ENCODE data around the gene AP1G1. TPM values are rescaled to one million over a fixed set of nuclear protein-coding genes. Genes with fewer than 3 reads are reported as not detected.
"Not testable (repeated sequence)": the region's sequence is repeated elsewhere in the genome, so short reads cannot be mapped to it uniquely, and the experiment has no call there.

Gene AP1G1
- total RNA-seq, 4 donors from 2014 or later, result 113 to 153 (median 137) TPM

- Histone ChIP-seq H3K4me3 (peak within 1 kb of the TSS; percentile 87 to 97 (median 88)), H3K9me3 (no peaks in the 10 kb centered on the region), H3K27me3 (no peaks in the 10 kb centered on the region), H3K36me3 (peaks cover 0 to 30% (median 0%) of the 10 kb centered on the region in 3 donors), H3K4me1 (peaks cover 0 to 13% (median 5%) of the 10 kb centered on the region in 4 donors), H3K27ac (peak within 1 kb of the TSS; percentile 76 to 96 (median 88))
- TF ChIP-seq CTCF (IDR thresholded peaks at IDR 0.05) (peak in 2 of 6 experiments; percentile 11 to 19), POLR2A (IDR thresholded peaks at IDR 0.05) (peak; percentile 81 to 88)
- peak; percentile 88 to 95 (median 94) for DNase-seq
Measured at GRCh38 chr16:71845639-71846430, 37.2 kb upstream of the AP1G1 start, which contains the start of gene ATXN1L. ATXN1L (plus strand) TSS chr16:71845976; CDS start chr16:71849741, 3,765 bp downstream.

GRCh38 chr16:71843572-71843971 lies 34.9 kb upstream of the AP1G1 start:
- peak overlapping the region in 1 of 4 donors; percentile 62 for H3K27ac ChIP-seq
- no peak for DNase-seq
- H3K27me3 ChIP-seq, result no peaks in the 10 kb centered on the region
- H3K9me3 ChIP-seq, result no peaks in the 10 kb centered on the region
- peaks cover 0 to 13% (median 5%) of the 10 kb centered on the region in 4 donors for H3K4me1 ChIP-seq
- TF ChIP-seq POLR2A (IDR thresholded peaks at IDR 0.05) (no peak), CTCF (IDR thresholded peaks at IDR 0.05) (no peak)
- H3K4me3 ChIP-seq, result no peak overlapping the region
- peaks cover 0 to 7% (median 0%) of the 10 kb centered on the region in 3 donors for H3K36me3 ChIP-seq

- TF ChIP-seq CTCF (IDR thresholded peaks at IDR 0.05), result no peak
- no peaks in the 10 kb centered on the region for H3K4me1 ChIP-seq
- H3K36me3 ChIP-seq, result no peaks in the 10 kb centered on the region
- H3K9me3 ChIP-seq, result no peaks in the 10 kb centered on the region
- DNase-seq, result no peak
- no peaks in the 10 kb centered on the region for H3K27me3 ChIP-seq
- no peak overlapping the region for H3K4me3 ChIP-seq
- no peak overlapping the region for H3K27ac ChIP-seq
Measured at GRCh38 chr16:71840052-71840451, 31.4 kb upstream of the AP1G1 start.

GRCh38 chr16:71837150-71837549 lies 28.5 kb upstream of the AP1G1 start:
- H3K4me1 ChIP-seq, result no peaks in the 10 kb centered on the region
- TF ChIP-seq POLR2A (IDR thresholded peaks at IDR 0.05), result no peak
- no peak for TF ChIP-seq CTCF (IDR thresholded peaks at IDR 0.05)
- H3K9me3 ChIP-seq, result no peaks in the 10 kb centered on the region
- no peak for DNase-seq
- H3K27ac ChIP-seq, result no peak overlapping the region
- no peaks in the 10 kb centered on the region for H3K36me3 ChIP-seq
- H3K4me3 ChIP-seq, result no peak overlapping the region
- H3K27me3 ChIP-seq, result no peaks in the 10 kb centered on the region

GRCh38 chr16:71834291-71834690 lies 25.7 kb upstream of the AP1G1 start:
- H3K4me1 ChIP-seq, result no peaks in the 10 kb centered on the region
- H3K27me3 ChIP-seq, result no peaks in the 10 kb centered on the region
- no peak for DNase-seq
- no peak overlapping the region for H3K27ac ChIP-seq
- no peak for TF ChIP-seq CTCF (IDR thresholded peaks at IDR 0.05)
- no peak for TF ChIP-seq POLR2A (IDR thresholded peaks at IDR 0.05)
- H3K4me3 ChIP-seq, result no peak overlapping the region
- no peaks in the 10 kb centered on the region for H3K36me3 ChIP-seq
- H3K9me3 ChIP-seq, result no peaks in the 10 kb centered on the region

- not testable (repeated sequence) for H3K27me3 ChIP-seq, H3K9me3 ChIP-seq, DNase-seq, H3K36me3 ChIP-seq, H3K4me3 ChIP-seq, H3K4me1 ChIP-seq, H3K27ac ChIP-seq
Measured at GRCh38 chr16:71832112-71832511, 23.5 kb upstream of the AP1G1 start.

DNA sequence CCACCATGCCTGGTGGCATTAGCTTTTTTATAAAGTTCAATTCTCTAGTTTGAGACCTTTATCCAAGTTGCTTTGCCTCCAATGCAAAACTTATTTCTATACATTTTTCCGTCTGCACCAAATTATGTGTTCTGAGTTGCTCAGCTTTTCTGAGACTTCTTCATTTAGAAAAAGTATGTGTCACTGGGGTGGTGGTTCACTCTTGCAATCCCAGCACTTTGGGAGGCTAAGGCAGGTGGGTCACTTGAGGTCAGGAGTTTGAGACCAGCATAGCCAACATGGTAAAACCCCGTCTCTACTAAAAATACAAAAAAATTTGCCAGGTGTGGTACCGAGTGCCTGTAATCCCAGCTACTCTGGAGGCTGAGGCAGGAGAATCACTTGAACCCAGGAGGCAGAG lies 23.1 kb upstream of the AP1G1 start:
- not testable (repeated sequence) for H3K27ac ChIP-seq, H3K36me3 ChIP-seq, H3K4me1 ChIP-seq, H3K27me3 ChIP-seq, DNase-seq, H3K9me3 ChIP-seq, H3K4me3 ChIP-seq
